Retinal pigment epithelial cell (primary cell): Measurements from ENCODE around the gene PARP9.

ENCODE experiments used
- DNase-seq: peaks from one replicate; pipeline ENCODE4 v3.0.0-alpha.2; 2010; ENCODE audit warnings: low read depth
- H3K4me3 ChIP-seq: 2 replicates; pipeline ENCODE4 v1.5.1; 2011; ENCODE audit warnings: mild to moderate bottlenecking, low read length, control low read depth, moderate library complexity
- TF ChIP-seq, protein P1 (sequence below): conservative IDR thresholded peaks from 2 replicates; pipeline ENCODE4 v1.5.1; 2011; ENCODE audit warnings: low read depth, low read length, control low read depth, inconsistent platforms

Gene PARP9

DNA sequence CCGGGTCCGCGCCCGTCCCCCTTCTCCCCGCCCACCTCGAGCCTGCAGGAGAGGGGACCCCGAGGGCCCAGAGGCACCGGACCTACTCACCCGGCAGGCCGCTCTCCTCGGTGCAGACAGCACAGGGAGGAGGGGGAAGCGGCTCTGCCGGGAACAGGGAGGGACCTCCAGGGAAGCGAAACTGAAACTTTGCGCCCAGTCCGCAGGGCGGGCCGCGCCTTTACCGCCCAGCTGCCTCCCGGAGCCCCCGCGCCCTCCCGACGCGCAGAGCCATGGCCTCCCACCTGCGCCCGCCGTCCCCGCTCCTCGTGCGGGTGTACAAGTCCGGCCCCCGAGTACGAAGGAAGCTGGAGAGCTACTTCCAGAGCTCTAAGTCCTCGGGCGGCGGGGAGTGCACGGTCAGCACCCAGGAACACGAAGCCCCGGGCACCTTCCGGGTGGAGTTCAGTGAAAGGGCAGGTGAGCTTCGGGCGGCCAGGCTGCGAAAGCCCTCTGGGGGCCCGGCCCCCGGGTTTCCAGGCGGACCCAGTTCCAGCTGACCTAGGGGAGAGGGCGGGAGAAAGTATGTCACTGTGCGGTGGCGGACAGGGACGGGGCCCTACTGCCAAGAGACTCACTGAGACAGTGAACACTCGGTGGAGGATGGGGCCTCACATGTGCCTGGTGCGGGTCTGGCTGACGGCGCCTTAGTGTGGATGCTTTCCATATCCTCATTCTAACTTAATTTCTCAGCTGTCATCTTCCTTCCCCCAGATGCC lies at the start of gene PARP9, which contains the start of gene DTX3L:
Gene PARP9 (minus strand): TSS at position 146 of the 758 bp plus-strand sequence. CDS start 4,680 bp downstream, outside the sequence.
Gene DTX3L (plus strand): TSS at position 184 of the 758 bp plus-strand sequence. CDS start 89 bp downstream, at position 273.
- H3K4me3 ChIP-seq, result peak within 1 kb of the TSS; percentile 72
- no peak for DNase-seq
- TF ChIP-seq, protein P1, sequence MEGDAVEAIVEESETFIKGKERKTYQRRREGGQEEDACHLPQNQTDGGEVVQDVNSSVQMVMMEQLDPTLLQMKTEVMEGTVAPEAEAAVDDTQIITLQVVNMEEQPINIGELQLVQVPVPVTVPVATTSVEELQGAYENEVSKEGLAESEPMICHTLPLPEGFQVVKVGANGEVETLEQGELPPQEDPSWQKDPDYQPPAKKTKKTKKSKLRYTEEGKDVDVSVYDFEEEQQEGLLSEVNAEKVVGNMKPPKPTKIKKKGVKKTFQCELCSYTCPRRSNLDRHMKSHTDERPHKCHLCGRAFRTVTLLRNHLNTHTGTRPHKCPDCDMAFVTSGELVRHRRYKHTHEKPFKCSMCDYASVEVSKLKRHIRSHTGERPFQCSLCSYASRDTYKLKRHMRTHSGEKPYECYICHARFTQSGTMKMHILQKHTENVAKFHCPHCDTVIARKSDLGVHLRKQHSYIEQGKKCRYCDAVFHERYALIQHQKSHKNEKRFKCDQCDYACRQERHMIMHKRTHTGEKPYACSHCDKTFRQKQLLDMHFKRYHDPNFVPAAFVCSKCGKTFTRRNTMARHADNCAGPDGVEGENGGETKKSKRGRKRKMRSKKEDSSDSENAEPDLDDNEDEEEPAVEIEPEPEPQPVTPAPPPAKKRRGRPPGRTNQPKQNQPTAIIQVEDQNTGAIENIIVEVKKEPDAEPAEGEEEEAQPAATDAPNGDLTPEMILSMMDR, result no peak

DNA sequence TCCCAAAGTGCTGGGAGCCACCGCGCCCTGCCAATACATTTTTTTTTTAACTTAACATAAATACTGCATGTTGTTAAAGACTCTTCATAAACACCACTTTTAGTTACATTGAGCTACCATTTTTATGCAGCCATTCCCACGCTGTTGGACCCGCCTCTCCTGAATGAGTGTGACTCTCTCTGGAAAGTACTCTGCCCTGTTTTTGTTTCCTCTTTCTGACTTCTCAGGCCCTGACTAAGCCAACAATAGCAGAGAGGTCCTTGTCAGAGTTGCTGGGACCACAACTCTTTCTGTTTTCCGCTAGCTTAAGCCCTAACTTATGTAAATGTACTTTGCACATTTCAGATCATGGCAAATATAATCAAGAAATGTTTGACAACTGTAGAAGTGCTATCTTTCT lies 48.6 kb upstream of the PARP9 start:
- no peak overlapping the region for H3K4me3 ChIP-seq
- TF ChIP-seq, protein P1, result no peak
- no peak for DNase-seq

DNA sequence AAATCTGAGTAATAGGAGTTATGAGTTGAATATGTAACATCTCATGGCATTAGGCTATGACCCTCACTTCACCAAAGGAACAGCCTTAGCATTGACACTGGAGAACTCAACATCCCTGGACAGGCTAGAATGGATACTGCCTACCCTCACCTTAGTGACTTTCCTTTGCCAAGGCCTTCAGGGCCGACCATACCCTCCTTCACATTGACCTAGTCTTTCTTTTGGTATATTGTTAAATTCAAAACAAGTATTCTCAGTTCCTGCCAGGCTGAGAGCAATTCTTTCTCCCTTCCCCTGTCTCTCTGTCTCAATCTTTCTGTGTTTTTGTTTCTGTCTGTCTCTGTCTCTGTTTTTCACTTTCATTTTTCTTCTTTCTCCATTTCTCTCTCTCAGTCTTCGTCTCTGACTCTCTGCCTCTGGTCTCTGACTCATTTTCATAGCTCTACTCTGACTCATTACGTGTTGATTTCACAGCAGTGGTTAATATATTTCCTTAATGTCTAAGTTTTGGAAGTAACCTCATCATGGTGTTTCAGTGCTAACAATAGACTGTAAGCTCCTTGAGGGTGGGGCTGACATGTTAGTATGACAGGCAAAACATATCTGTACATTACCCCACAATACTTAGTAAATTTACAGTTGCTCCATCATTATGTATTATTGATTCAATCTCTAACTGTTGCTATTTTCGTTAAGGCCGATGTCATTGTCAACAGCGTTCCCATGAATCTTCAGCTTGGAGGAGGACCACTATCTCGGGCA lies 45.9 kb upstream of the PARP9 start:
- no peak overlapping the region for H3K4me3 ChIP-seq
- TF ChIP-seq, protein P1, result no peak
- DNase-seq, result peak; percentile 22

DNA sequence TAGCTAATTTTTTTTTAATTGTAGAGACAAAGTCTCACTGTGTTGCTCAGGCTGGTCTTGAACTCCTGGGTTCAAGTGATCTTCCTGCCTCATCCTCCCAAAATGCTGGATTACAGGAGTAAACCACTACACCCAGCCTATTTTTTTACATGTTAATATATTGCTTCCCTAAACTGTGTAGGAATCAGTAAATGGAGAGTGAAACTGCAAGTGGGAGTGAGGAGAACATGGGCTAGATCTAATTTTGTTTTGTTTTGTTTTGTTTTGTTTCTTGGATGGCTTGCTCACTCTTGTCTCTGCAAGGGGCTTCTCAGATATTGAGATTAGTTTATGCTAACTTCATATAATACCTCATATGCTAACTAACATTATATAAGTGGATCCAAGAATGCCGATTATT lies 44.8 kb upstream of the PARP9 start:
- TF ChIP-seq, protein P1, result no peak
- no peak overlapping the region for H3K4me3 ChIP-seq
- DNase-seq, result no peak

DNA sequence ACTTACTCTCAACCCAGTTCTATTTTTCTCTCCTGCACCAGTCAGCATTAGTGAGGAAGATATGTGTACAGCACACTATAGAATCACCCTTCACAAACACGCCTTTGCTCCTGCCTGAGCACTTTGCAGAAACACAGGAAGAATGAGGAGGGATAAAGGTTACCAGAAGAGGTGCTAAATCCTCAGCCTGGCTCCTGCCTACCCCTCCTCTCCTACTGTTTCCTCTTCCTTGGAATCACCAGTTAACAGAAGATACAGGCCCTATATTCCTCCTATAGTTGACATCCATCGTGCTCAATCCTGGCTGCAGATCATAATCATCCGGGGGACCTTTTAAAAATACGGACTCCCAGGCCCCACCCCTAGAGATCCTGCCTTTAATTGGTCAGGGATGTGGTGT lies 42.2 kb upstream of the PARP9 start:
- H3K4me3 ChIP-seq, result no peak overlapping the region
- TF ChIP-seq, protein P1, result no peak
- DNase-seq, result no peak

DNA sequence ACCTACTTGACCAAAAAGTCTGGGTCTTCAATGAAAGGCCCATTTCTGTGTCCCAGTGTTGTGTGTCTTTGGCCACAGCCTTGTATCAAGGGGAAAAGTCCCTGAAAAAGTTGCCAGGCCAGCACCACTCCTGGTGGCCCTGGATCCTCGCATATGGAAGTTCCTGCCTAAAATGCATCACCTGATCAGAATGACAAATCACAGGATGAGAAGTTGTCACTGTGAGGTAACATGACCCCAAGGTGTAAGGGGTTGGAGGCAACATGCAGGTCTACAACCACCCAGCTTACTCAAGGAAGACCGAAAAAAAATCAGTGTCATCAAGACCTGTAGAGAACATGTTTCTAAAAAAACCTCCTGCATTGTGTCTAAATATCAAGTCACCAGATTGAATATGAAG lies 39.0 kb upstream of the PARP9 start:
- TF ChIP-seq, protein P1, result no peak
- DNase-seq, result no peak
- no peak overlapping the region for H3K4me3 ChIP-seq
